ENCODE measurements around the gene PIGC.

- TF ChIP-seq CTCF (IDR thresholded peaks at IDR 0.05) (no peak), POLR2A (IDR thresholded peaks at IDR 0.05) (no peak)
Measured at GRCh38 chr1:172404121-172404520, 39.7 kb downstream of the PIGC start.
